EL (cell line): Measurements from ENCODE around the gene IL7R.

Source experiments
- DNase-seq: peaks from one replicate; pipeline ENCODE4 v3.0.0-alpha.2; 2016

The IL7R gene

DNA sequence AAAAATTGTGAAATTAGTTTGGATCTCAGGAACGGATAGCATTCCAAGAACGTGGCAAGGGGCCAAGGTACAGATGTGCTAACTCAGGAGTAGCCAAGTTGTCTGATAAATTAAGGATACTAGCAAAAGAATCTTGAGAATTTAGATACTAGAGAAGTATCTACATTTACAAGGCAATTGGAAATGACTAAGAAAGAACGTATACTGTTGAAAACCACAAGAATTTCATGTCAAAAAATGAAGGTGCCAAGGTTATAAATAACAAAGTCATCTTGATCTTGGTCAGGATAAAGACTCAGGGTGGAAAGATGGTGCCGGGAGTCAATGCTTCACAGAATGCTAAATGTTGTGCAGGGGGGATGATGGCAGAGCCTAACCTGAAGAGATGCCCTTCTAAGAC, 62.5 kb downstream of the IL7R start:
- peak; percentile 98 for DNase-seq

DNA sequence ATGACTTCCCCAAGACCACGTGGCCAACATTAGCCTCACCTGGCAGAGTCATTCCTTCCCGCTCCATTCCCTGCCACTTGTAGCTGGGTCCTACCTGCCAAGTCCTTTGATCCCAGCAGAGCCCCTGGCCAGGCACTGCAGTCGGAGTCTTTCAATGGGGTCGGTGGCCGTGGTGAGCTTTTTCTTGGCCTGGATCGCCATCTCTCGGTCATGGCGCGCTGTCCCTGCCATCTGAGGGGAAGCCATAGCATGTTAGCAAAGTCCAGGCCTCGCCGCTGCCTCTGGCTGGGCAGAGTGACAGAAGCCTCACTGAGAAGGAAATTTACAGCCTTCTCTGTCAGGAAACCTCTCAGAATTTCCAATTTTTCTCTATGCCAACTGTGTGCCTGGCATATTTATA, 64.2 kb downstream of the IL7R start:
- DNase-seq = no peak

DNA sequence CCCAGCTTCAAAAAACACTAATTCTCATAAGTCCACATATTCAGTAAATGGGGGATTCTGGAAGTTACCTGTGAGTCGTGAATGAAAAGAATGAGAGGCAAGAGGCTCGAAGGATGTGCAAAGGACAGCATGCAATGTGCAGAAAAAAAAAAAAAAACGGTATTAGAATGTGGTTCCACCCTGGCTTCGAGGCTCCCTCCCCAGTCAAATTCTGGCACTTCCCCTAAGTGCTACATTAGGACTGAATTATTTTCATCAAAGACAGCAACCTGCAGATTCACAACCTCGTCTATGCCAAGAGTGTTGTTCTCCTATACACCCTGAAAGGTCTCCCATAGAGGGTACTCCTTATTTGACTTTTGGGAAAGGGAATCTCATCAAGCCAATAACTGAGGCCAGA, 65.2 kb downstream of the IL7R start:
- no peak for DNase-seq

DNA sequence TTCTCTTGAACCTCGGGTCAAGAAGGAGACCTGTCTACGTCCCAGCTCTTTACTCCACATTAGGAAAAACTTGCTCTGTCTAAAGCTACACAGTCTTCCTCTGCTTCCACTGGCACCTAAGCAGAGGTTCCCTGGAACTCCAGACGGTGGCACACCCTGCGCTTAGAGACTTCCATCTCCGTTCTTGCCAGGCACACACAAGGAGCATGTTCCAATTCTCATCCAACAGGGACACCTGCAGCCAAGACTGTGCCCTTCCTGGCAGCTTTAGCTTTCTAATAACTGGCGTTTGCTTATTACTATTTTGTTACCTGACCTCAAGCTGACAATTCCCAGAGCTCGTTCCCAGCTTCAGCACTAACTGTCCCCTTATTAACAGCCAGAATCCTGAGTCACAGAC, 65.8 kb downstream of the IL7R start:
- peak; percentile 1 for DNase-seq

DNA sequence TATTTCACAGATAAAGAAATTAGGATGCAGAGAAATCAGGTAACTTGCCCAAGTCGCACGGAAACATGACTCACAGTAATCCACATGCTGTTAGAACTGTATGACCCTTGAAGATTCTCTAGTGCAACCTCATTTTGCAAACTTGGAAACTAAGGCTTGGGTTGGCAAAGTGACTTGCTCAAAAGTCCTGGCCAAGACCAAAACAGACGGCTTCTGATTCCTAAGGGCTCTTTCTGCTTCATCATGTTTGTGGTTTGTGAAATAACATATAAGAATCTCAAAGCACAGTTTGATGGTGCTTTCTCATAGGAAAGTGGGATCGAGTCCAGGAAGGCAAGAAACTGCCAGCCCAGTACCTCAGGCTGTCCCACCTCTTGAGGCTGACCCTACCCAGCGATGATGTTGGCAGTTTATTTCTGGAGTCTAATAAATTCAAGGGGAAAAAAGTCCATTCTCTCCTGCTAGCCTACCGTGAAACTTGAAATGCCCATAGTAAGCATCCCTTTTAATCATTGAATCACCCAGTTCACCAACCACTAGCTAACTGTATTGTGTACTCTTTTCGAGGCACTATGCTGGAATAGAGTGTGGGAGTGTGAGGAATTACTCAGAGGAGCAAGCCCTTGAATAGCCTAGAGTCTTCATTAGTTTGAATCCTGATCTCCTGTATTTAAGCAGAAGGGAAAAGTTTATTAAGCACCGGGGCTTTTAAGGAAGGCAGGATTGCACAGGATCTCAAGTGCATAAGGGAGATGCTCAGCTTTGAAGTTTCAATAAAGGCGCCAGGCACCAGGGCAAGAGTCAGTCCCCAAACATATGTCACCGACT, 67.6 kb downstream of the IL7R start:
- DNase-seq = peak; percentile 92

DNA sequence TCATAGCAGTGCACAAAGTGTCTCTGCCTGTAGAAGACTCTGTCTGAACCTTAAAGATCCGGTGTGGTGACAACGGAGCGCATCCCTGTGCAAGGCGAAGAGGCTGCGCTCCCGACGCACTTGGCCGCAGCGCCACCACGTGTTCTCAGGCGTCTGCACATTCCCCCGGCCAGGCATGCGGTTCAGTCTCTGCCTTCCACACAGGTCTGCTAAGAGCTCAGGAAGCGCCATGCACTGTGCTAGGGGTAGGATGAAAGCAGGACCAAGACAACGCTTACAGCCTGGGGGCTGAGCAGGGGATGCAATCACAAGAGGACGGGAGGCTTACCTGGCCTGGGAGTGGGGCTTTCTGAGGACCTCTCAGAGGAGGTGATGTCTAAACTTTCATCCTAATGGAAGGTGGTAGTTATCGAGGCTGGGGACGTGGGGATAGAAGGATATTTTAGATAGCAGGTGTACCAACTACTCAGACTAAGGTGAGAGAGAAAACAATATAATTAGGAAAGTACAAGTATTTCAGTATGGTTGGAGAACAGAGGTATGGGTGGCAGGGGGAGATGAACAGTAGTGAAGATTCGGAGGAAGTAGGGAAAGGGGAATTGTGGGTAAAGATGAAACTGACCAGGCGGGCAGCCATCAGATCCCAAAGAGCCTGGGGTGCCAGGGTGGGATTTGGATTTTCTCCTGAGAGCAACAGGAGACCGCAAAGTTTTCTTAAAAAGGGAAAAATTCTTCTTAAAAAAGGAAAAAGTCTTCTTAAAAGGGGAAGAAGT, 68.4 kb downstream of the IL7R start:
- DNase-seq = peak; percentile 87

DNA sequence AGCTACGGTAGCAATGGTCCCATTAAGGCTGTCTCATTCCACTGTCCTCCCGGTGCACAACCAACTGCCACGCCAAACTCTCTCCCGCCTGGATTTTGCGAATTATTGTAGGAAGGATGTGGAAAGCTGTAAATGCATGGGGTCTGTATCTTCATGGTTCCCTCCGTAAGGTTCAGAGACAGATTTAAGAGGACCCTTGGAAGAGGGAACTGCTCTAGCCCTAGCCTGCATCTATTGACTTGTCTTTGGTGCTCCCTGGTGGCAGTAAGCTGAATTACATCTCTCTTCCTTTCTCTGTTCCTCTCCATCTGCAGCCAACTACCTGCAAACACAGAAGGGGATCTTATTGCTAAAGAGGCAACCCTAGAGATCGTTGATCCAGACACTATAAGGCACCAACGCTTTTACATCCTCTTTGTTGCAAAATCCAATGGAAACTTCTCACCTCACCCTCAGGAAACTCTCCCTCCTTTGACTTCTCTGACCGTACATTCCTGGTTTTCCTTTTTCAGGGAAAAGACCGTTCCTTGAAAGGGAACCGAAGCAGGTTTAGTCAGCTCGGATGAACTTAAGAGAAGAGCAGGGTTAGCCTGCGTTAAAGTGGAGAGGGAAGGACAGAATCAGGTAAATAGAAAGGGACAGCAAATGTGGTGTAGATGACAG, 69.8 kb downstream of the IL7R start:
- DNase-seq = peak; percentile 71
